Bronchial epithelial cell (primary cell): ENCODE data around the gene CAPN1. TPM values are rescaled to one million over a fixed set of nuclear protein-coding genes. Genes with fewer than 3 reads are reported as not detected.

Source experiments
- DNase-seq: peaks from one replicate; pipeline ENCODE4 v3.0.0-alpha.2; 2010; ENCODE audit warnings: low read depth
- FAIRE-seq: peaks from 2 replicates; lab custom pipeline; 2011; peaks lifted over from hg19 to GRCh38; lab: Jason Lieb, UNC
- H3K27me3 ChIP-seq: 2 replicates; pipeline ENCODE4 v1.5.1; 2011; ENCODE audit warnings: low read length; ENCODE audit not compliant: control insufficient read depth, insufficient read depth
- H3K36me3 ChIP-seq: 2 replicates; pipeline ENCODE4 v1.5.1; 2011; ENCODE audit warnings: low read length; ENCODE audit not compliant: control insufficient read depth, insufficient read depth
- H3K4me3 ChIP-seq: 2 replicates; pipeline ENCODE4 v1.5.1; 2011; ENCODE audit warnings: mild to moderate bottlenecking, low read depth, low read length, control low read depth
- CTCF ChIP-seq: IDR thresholded peaks from 2 replicates; pipeline ENCODE4 v1.5.1; 2011; ENCODE audit warnings: mild to moderate bottlenecking, moderate library complexity, low read length, control low read depth, inconsistent platforms; ENCODE audit not compliant: insufficient read depth, severe bottlenecking
- total RNA-seq: library from RNA; depleted of rRNA; stranded (reverse); fragments of >200 nt; gene quantifications from 2 replicates; pipeline ENCODE4 v1.2.1, GENCODE V29; 2014

Gene CAPN1
- total RNA-seq, 1 donor from 2014 or later, result 136 TPM

DNA sequence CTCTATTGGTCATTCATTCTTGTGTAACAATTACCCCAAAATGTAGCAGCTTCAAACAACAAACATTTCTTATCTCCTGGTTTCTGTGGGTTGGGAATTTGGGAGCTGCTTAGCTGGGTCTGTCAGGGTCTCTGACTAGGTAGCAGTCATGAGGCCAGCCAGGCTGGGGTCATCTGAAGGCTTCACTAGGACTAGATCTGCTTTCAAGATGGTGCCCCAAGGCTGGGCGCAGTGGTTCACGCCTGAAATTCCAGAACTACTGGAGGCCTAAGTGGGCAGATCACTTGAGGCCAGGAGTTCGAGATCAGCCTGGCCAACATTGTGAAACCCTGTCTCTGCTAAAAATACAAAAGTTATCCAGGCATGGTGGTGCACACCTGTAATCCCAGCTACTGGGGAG is 24.8 kb upstream of the CAPN1 start:
- no peak for TF ChIP-seq CTCF
- no peak for FAIRE-seq

GRCh38 chr11:65157336-65157735 is 24.4 kb upstream of the CAPN1 start:
- FAIRE-seq (no peak), DNase-seq (no peak)
- no peak overlapping the region for H3K4me3 ChIP-seq
- no peaks in the 10 kb centered on the region for H3K36me3 ChIP-seq
- no peaks in the 10 kb centered on the region for H3K27me3 ChIP-seq
- TF ChIP-seq CTCF, result no peak

More for the DNA sequence above, 24.8 kb upstream of the CAPN1 start:
- Histone ChIP-seq H3K36me3 (no peaks in the 10 kb centered on the region), H3K27me3 (no peaks in the 10 kb centered on the region), H3K4me3 (no peak overlapping the region)
- no peak for DNase-seq

DNA sequence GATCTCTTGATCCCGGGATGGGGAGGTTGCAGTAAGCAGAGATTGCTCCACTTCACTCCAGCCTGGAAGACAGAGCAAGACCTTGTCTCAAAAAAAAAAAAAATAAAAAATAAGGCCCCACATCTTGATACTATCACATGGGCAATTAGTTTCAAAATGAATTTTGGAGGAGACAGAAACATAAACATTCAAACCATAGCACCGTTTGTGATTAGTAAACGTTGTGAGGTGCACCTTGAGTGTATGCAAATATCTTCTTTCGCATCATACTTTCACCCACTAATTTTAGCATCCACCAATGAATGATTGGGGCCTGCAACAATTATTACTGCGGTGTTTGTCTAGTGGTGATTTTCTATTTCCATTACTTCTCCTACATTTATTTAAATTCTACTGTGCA is 22.7 kb upstream of the CAPN1 start:
- FAIRE-seq, result no peak
- H3K36me3 ChIP-seq, result no peaks in the 10 kb centered on the region
- no peaks in the 10 kb centered on the region for H3K27me3 ChIP-seq
- H3K4me3 ChIP-seq, result no peak overlapping the region
- TF ChIP-seq CTCF, result no peak
- no peak for DNase-seq

DNA sequence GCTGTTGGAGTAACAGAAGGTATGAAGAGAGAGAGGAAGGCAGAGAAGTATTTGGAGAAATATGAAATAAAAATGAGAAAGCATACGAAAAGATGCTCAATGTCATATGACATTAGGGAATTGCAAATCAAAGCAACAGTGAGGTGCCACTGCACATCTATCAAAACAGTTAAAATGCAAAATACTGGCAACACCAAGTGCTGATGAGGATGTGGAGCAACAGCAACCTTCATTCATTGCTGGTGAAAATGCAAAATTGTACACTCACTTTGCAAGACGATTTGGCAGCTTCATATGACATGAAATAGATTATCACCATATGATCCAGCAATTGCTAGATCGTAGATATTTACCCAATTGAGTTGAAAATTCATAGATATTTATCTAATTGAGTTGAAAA is 21.1 kb upstream of the CAPN1 start:
- no peaks in the 10 kb centered on the region for H3K27me3 ChIP-seq
- no peak for TF ChIP-seq CTCF
- no peak for FAIRE-seq
- no peaks in the 10 kb centered on the region for H3K36me3 ChIP-seq
- no peak overlapping the region for H3K4me3 ChIP-seq
- DNase-seq, result no peak

- DNase-seq (no peak), FAIRE-seq (no peak)
- Histone ChIP-seq H3K27me3 (no peaks in the 10 kb centered on the region), H3K36me3 (no peaks in the 10 kb centered on the region), H3K4me3 (no peak overlapping the region)
- TF ChIP-seq CTCF, result no peak
Measured at GRCh38 chr11:65163684-65164083, 18.0 kb upstream of the CAPN1 start.

- Histone ChIP-seq H3K27me3 (no peaks in the 10 kb centered on the region), H3K4me3 (no peak overlapping the region), H3K36me3 (no peaks in the 10 kb centered on the region)
- FAIRE-seq (no peak), DNase-seq (no peak)
- no peak for TF ChIP-seq CTCF
Measured at GRCh38 chr11:65165410-65166317, 16.1 kb upstream of the CAPN1 start.
